ENCODE data around the gene MGAT4B. TPM values are rescaled to one million over a fixed set of nuclear protein-coding genes. Genes with fewer than 3 reads are reported as not detected.

The MGAT4B gene
- total and polyA plus RNA-seq, 2 of the 13 experiments (the other 11 are each of a cell fraction or from before 2014, with no cell fraction given) = 93.5 to 130 TPM

- Histone ChIP-seq H3K4me1 (ENCODE audit: insufficient read depth, low read length) (no peaks in the 10 kb centered on the region), H3K27me3 (ENCODE audit: control insufficient read depth in 1 of 2, insufficient read depth in 2 of 2, low read length in 2 of 2) (no peaks in the 10 kb centered on the region), H4K20me1 (ENCODE audit: insufficient read depth, low read length) (no peaks in the 10 kb centered on the region), H3K4me2 (ENCODE audit: low read depth, low read length) (no peak overlapping the region), H3K9me3 (ENCODE audit: low read length) (no peaks in the 10 kb centered on the region), H3K36me3 (replicated peaks in 1 of 2; ENCODE audit: control insufficient read depth in 1 of 2, insufficient read depth in 2 of 2, low read length in 2 of 2) (peaks cover 27 to 68% of the 10 kb centered on the region in 2 experiments), H2AFZ (ENCODE audit: low read length) (no peak overlapping the region), H3K79me2 (ENCODE audit: insufficient read depth, low read length) (no peaks in the 10 kb centered on the region), H3K4me3 (replicated peaks in 1 of 3; ENCODE audit: insufficient read depth in 1 of 3, low read depth in 2 of 3, low read length in 3 of 3) (no peak overlapping the region), H3K9ac (ENCODE audit: insufficient read depth, low read depth, low read length) (no peak overlapping the region), H3K27ac (ENCODE audit: extremely low read length, insufficient read depth, low read length) (no peak overlapping the region)
- intact Hi-C loops (cut with micrococcal nuclease; ENCODE audit: unreplicated experiment) (no loop called here), in situ Hi-C loops (cut with HindIII; ENCODE audit: extremely low pct_ligation_motif_present, low pct_unique_long_range_greater_than_20kb) (no loop called here)
- TF ChIP-seq KLF16 (CRISPR knock-in tag; IDR thresholded peaks at IDR 0.05) (no peak), FOXJ3 (CRISPR knock-in tag; IDR thresholded peaks at IDR 0.05; ENCODE audit: borderline replicate concordance) (no peak), MNT (IDR thresholded peaks at IDR 0.05) (no peak), HNRNPUL1 (IDR thresholded peaks at IDR 0.05; ENCODE audit: low read depth, low read length) (no peak), ZFYVE20 (CRISPR knock-in tag; IDR thresholded peaks at IDR 0.05; ENCODE audit: borderline replicate concordance, low read depth) (no peak), CAMTA2 (CRISPR knock-in tag; IDR thresholded peaks at IDR 0.05; ENCODE audit: borderline replicate concordance) (no peak), ZNF782 (CRISPR knock-in tag; IDR thresholded peaks at IDR 0.05; ENCODE audit: borderline replicate concordance) (no peak), KDM1A (CRISPR knock-in tag; IDR thresholded peaks at IDR 0.05) (no peak)
- CTCF ChIA-PET (ENCODE audit: low intra/inter-chr PET ratio, low total read pairs) = no interaction called here
- FAIRE-seq = no peak
- POLR2A ChIA-PET = no interaction called here
- BruUV-seq (replicated peaks) = no TSS peak
- 96% methylated on average over 11 of the region's 11 CpGs for WGBS (ENCODE audit: low lambda C conversion rate)
- DNase-seq (ENCODE audit: low spot score) = no peak
- no peak for ATAC-seq
Measured at GRCh38 chr5:179776411-179776938, 30.2 kb downstream of the MGAT4B start.

Measured in HepG2 (cell line).